GM19099 (cell line): ENCODE results near the gene SLC25A24.
"Not testable (repeated sequence)": the region's sequence is repeated elsewhere in the genome, so short reads cannot be mapped to it uniquely, and the experiment has no call there.

Experiments
- POLR2A ChIP-seq: IDR thresholded peaks from 3 replicates; pipeline ENCODE4 v1.6.1; 2011; ENCODE audit warnings: low read depth; ENCODE audit not compliant: insufficient read length; ENCODE audit errors: extremely low read depth

SLC25A24 gene

DNA sequence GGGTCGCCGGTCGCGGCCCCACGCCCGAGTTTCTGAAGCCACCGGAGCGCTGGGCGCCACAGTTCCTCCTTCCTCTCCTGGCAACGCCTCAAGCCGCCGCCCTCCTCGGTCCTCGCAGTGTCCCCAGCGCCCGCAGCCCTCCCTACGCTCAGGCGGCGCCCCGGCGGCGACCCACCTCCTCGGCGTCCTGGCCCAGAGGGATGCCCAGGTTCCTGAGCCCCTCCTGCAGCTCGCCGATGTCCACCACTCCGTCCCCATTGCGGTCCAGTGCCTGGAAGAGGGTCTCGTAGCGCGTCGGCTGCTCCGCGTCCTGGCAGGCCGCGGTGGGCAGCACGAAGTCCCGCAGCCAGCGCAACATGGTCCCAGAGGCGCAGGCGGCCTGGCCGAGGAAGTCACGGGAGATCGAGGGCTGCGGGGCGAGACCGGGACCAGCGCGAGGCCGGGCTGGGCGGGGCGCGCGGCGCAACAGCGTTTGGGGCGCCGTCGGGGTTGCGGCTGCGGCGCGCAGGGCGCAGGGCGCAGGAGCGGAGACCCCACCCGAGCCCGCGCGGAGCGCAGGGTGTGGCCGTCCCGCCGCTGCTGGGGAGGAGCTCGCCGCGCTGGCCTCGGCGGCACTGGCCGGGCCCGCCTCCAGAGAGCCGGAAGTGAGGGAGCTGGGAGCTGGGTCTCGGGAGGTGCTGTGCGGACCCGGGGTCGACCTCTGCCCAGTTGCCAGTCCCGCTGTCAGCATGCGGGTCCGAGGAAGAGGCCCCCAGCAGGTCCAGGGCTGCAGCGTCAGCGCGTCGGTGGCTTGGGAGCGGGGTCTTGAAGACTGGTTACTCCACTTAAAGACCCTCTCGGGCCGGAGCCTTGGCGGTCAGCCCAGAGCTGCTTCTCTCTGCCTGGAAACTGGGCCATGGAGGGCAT lies at the start of gene SLC25A24:
Gene SLC25A24, minus strand, starts transcription at position 563 of the 906 bp plus-strand sequence. Its CDS starts 205 bp downstream, at position 358.
- no peak for TF ChIP-seq POLR2A

DNA sequence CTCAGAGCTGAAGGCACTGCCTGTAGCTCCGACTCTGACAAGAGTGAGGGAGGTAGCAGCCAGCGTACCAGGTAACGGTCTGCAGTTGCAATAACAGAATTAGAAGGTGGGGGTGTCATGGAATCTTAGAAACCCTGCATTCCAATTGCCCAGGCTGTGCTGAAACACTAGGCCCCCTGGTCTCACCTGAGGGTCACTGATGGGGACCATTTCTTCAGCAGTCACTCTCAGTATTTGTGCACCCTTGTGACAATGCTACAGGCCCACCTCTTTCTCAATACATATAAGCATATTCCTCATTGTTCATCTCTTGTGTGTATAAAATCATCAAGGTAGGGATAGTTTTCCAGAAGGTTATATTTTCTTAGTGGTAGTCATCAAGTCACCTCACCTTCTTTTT lies 43.8 kb upstream of the SLC25A24 start, which contains the start of gene NBPF4:
Gene NBPF4, minus strand, starts transcription at position 101 of the 400 bp plus-strand sequence. CDS start 315 bp downstream, outside the sequence.
- not testable (repeated sequence) for TF ChIP-seq POLR2A

DNA sequence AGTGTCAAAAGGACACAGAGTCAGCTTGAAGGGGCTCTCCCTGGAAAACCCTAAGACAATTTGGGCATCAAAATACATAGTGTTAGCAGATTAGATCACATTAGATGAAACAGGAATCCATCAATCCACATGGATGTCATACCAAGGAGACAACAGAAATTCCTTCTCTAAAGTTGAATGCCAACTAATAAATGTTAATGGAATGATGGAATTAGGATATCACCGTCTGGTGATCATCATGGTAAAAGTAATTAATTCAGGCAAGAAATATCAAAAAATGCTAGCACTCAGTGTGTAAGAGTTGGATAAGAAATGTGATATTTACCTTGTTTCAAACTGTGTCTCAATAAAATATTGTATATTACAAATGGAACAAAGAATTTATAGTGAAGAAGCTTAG lies 10.9 kb upstream of the SLC25A24 start:
- no peak for TF ChIP-seq POLR2A

DNA sequence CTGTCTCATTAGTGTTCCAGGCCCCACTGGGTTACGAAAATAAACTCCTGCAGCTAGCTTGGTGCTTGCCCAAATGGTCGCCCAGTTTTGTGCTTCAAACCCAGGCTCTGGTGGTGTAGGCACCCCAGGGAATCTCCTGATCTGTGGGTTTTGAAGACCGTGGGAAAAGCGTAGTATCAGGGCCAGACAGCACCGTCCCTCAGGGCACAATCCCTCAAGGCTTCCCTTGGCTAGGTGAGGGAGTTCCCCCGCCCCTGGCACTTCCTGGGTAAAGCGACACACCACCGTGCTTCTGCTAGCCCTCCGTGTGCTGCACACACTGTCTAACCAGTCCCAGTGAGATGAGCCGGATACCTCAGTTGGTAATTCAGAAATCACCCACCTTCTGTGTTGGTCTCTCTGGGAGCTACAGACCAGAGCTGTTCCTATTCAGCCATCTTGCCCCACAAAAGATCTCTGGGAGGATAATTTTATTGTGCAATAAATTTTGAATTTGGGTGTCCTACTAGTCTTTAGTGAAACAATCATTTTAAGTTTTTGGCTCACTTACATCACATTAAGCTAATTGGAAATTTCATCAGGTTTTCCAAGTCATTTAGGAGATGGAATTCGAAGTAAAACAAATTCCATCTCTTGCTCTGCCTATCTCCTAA lies 9.4 kb upstream of the SLC25A24 start:
- no peak for TF ChIP-seq POLR2A

DNA sequence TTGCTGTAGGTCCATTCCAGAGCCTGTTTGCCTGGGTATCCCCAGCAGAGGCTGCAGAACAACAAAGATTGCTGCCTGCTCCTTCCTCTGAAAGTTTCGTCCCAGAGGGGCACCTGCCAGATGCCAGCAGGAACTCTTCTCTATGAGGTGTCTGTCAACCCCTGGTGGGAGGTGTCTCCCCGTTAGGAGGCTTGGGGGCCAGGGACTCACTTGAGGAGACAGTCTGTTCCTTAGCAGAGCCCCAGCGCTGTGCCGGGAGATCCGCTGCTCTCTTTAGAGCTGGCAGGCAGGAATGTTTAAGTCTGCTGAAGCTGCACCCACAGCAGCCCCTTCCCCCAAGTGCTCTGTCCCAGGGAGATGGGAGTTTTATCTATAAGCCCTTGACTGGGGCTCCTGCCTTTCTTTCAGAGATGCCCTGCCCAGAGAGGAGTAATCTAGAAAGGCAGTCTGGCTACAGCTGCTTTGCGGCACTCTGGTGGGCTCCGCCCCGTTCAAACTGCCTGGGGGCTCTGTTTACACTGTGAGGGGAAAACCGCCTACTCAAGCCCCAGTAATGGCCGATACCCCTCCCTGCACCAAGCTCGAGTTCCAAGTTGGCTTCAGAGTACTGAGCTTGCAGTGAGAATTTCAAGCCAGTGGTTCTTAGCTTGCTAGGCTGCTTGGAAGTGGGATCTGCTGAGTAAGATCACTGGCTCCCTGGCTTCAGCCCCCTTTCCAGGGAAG lies 8.7 kb upstream of the SLC25A24 start:
- no peak for TF ChIP-seq POLR2A

DNA sequence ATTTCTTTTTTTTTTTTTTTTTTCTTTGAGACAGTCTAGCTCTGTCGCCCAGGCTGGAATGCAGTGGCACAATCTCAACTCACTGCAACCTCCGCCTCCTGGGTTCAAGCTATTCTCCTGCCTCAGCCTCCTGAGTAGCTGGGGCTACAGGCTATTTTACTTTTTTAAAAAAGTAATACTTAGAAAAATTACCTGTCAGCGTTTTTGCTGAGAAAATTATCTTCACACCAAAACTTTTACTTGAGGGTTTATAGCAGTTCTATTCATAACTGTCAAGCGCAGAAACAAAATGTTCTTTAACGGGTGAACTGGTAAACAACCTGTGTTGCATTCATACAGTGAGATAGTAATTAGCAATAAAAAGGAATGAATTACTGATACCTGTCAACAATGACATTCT lies 1.5 kb upstream of the SLC25A24 start:
- TF ChIP-seq POLR2A = no peak

DNA sequence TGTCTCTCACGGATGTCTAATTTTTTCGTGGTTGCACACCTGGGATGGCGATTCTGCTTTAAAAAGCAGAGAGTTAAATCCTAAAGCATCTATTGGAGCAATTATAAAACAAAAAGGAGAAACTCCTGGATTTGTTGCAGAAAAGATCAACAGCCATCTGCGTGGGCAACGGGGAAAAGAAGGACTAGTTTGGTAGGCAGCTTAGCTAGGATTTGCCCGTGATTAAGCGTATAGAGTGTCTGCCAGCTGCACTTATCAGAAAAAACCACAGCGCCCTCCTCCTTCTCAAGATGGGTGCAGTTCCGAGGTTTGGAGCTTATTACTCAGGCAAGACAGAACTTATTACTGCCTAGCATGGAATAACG lies 526 bp upstream of the SLC25A24 start:
- TF ChIP-seq POLR2A = no peak

DNA sequence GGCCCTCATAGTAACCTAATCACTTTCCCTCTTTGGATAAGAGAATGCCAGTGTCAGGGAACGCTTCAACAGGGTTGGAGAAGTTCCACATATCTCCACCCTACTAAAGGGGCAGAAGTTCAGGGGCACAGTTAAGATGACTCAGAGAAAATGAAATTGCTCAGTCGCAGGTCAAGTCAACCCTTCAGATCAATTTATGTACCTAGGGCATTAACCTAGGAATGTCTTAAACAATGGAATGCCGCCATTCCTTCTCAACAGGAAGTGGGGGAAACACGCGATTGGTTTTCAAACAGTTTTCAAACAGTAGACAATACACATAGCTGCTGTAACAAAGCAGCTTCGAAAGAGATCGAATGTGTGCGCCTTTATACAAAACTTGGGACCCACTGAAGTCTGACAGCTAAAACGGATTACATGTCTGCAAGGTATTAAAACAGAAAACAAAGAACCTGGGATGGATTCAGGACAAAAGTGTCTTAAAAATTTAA lies 897 bp downstream of the SLC25A24 start:
- no peak for TF ChIP-seq POLR2A

DNA sequence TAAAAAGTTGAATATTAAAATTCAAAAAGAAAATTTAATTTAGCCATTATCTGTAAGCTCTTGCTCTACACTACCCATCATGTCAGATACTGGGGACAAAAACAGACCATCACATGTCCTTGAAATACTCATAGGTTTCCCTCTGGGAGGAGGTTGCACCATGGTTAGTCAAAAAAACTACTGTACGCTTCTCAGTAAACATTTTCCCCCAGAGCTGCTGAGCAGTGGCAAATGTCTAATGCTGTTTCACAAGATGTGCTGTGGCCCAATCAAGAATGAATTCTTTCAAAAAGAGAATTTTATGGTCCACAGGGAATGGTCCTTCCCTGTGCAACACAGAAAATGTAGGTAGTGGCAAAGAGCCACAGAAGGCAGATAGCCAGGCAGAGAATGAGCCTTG lies 6.1 kb downstream of the SLC25A24 start:
- no peak for TF ChIP-seq POLR2A

DNA sequence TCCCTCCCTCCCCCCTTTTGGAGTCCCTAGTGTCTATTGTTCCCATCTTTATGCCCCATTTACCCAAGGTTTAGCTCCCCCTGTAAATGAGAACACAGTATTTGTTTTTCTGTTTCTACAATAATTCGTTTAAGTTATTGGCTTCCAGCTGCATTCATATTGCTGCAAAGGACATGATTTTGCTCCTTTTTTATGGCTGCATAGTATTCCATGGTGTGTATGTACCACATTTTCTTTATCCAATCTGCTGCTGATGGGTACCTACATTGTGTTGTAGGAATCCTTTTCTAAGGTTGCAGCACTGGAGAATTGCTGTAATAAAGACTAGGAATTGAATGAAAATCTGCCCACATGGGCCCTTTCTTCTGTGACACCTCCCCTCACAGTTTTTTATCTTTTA lies 6.8 kb downstream of the SLC25A24 start:
- no peak for TF ChIP-seq POLR2A

DNA sequence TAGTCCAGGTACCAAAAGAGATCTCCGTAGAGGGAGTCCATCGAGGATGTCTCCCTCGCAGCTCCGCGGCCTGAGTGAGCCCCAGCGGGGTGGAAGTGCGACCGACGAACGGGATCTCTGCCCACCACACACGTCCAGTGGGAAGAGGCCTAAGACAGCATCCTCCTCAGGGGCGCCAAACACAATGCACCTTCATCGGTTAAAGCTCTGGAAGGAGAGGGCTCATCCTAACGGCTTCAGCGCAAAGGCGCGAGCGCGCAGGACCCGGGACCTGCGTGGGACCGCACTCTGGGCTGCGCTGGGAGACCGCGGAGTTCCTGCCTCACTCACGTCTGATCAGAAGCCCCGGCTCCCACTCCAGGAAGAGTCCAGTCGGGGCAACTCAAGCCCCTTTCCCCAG lies 7.6 kb downstream of the SLC25A24 start:
- no peak for TF ChIP-seq POLR2A

DNA sequence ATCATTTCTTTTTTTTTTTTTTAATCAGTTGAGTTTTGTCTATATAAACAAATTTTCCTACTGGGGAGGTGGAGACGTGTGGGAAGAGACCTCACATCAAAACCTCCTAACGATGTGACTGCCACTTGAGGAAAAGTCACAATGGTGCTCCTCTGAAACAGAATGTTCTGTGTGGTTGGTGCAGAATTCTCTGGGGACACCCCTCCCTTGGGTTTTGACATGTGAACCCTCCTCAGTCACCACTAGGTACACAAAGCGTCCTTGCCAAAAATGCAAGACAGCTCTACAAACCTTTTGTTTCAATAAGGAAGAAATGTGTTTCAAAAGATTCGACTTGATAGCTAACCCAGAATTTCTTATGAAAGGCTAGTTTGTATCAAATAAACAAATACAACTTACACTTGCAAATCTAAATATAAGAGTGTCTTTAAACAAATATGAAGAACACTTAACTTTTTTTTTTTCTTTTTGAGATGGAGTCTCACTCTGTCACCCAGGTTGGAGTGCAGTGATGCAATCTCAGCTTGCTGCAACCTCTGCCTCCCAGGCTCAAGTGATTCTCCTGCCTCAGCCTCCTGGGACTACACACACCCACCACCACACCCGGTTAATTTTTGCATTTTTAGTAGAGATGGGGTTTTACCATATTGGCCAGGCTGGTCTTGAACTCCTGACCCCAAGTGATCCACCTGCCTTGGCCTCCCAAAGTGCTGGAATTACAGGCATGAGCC lies 9.3 kb downstream of the SLC25A24 start:
- no peak for TF ChIP-seq POLR2A

DNA sequence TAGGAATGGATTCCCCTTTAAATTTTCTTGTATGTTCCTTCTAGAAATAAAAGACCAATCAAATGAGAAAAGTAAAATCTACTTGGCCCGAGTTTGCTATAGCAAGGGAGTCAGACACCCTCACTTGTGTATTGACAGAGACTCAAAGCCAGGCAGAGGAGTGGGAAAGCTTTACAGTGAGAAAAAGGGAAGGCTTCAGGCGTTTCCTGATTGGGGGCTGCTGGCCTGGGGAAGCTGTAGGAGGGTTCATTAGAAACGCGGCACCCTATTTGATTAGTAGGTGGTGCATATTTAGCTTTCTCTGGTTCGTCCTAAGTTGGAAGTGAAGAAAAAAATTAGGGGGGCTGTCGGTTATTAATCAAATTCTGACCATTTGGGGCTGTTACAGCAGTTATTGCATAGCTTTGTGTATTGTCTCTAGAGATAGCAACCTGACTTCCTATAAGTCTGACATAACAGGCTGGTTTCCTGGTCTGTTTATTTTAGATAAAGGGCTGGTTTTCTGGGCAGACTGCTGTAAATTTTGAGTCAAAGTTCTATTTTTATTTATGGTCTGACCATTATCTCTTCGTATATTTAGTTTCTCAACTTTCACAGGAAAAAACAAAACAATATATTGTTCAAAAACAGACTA lies 10.0 kb downstream of the SLC25A24 start:
- TF ChIP-seq POLR2A = no peak

DNA sequence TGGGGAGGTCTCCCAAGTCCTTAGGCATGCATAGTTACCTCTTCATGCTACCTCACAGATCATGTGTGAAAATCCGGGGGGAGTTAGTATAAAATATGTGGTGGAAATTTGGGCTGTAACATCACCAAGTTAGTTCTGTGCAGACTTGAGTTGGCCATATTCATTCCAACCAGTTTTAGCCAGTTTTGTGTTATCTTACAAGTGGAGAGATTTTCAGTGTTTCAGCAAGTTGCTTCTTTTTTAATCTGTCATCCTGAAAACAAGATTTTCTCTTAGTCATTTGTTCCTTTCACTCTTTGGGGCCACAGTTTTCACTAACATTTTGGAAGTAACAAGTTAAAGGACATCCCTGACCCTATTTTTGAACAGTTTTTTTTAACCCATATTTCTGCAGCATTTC lies 11.3 kb downstream of the SLC25A24 start:
- TF ChIP-seq POLR2A = no peak
